Astrocyte of the hippocampus (primary cell): ENCODE results near the gene BIN1.

Source experiments
- DNase-seq: peaks from one replicate; pipeline ENCODE4 v3.0.0; 2011; ENCODE audit warnings: low read depth, low spot score

The BIN1 gene

DNA sequence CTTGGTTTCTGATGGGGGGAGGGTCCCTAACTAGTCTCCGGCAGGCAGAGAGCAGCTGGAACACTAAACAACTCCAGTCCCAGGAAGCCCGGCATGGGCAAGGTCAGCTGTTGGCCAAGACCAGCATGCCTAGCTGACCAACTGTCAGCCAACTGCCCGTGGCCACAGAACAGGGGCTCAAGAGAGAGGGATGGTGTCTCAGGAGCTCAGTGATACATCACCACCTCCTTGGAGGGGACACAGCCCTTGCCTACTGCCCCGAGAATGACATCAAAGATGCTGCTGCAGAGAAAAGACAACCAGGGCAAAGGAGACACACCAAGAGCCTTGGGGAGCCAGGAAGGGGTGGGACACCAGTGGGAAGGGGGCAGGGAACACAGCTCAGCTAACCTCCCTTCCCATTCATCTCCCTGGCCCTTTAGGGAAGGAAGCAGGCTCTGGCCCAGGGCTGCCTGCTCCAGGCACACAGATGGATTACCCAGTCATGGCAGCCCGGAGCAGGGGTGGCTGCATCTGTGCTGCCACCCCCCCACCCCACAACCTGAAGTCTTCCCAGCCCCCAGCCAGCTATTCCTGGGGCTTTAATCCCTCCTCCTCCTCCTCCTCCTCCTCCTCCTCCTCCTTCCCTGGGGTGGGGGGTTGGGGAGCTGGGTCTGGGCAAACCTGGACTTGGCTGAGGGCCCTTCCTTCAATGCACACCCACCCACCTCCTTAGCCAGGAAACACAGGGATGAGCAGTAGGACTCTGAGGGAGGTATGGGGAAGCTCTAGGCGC is 1.9 kb downstream of the BIN1 start:
- no peak for DNase-seq

DNA sequence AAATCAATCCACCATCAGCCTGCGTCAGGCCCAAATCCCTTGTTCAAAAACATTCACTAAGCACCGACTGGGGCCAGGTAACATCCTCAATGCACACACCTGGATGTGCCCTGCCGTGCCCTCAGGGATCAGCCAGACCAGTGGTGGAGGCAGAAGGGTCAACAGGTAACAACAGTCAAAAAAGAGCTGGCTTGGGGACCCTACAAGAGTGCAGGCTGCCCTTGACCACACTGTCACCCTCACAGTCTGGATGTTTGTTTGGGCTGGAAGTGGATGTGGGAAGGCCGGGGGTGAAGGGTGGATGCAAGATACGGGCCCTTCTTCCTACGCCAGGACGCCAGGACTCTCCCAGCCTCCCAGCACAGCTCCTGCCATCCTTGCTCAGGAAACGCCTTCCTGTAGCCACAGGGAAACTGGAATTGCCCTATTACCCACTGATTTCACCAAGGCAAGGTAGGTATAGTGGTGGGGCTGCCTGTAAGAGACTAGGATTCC is 2.7 kb downstream of the BIN1 start:
- DNase-seq = no peak

DNA sequence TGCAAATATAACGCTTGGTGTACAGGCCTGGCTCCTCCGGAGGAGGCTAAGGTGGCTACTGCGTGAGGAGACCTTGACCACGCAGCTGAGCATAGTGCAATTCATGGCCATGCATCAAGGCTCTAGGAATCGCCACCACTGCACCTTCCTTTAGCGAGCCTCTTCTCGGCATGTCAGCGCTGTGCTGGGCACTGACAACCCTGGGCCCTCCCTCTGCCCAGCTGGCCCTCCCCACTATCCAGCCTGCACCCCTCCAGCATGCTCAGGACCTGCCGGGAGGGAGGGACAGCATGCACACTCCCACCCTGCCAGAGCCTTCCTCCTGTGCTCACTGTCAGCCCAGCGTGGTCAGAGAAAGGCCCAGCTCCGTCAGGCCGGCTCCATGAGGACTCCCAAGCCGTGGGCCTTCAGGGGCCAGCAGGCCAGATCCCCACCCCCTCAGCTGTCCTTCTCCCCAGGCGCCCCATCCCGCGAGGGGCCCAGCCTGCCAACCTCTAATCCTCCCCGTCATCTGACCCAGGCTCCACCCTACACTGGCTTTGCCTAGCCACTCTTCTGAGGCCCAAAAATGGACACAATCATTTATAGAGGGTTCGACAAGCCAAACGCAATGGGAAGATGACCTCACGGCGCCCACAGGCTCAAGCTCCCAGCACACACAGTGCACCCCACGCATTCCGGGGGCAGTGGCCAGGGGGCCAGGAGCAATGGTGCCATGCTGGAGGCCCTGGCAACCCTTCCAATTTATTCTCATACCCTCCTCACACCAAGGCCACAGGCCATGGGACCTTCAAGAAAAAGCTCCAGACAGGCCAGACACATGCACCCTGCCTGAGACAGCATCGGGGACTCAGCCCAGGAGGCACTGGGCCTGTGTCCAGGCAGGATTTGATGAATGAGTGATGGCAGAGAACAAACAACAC is 3.5 kb downstream of the BIN1 start:
- DNase-seq = no peak

DNA sequence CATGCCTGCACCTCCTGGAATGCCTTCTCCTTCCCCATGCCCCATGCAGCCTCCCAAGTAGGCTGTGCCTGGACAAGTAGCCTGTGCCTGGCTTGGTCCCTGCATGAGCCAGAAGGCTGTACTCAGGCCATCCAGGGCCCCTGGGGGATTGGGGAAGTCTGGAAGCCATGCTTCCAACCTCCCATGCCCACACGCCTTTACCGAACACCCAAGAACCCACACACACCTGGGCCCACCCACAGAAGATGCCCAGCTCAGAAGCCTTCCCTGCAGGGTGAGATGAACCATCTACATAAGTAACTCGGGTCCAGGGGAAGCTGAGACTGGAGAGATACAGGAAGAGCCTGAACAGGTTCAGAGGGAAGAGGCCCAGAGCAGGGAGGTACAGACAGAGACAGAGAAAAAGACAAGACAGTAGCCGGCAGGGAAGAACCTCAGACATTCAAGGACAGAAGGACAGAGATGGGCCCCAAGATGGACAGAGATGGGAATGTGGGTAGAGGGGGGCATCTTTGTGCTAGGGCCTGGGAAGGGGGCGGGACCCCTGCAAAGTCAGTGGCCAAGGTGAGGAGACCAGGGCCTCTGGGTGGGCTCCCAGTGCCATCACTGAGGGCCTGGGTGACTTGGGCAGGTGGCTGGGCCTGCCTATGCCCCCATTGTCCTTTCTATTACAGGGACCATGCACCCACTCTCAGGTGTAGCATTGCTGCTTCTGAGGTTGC is 4.3 kb downstream of the BIN1 start:
- DNase-seq = no peak

DNA sequence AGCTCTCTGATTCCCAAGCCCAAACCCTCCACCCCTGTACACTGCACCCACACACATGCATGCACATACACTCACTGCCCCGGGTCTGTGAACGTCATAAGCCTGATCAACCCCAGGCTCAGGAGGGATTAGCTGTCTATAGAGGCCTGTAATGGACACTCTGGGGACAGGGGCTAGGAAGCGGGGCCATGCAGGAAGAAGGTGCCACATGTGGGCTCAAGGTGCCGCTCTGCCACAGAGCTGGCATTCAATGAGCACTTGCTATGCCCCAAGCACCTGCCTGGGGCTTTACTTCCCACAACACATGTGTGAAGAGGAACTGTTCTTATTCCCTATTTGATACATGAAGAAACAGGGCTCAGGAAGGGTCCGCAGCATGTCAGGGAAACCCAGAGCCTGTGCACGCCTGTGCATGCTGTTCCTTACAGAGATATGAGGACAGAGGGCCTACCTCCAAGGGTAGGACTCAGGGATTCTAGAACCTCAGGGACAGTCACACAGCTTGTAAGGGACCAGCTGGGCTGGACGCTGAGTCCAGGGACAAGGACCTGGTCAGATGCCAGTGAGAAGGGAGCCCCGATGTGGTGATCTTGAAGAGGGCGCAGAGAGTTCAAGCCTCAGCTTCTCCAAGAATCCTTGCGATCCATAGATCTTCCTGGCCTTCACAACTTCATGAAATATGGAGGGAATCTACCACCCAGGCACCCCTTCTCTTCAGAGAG is 5.0 kb downstream of the BIN1 start:
- DNase-seq = no peak

DNA sequence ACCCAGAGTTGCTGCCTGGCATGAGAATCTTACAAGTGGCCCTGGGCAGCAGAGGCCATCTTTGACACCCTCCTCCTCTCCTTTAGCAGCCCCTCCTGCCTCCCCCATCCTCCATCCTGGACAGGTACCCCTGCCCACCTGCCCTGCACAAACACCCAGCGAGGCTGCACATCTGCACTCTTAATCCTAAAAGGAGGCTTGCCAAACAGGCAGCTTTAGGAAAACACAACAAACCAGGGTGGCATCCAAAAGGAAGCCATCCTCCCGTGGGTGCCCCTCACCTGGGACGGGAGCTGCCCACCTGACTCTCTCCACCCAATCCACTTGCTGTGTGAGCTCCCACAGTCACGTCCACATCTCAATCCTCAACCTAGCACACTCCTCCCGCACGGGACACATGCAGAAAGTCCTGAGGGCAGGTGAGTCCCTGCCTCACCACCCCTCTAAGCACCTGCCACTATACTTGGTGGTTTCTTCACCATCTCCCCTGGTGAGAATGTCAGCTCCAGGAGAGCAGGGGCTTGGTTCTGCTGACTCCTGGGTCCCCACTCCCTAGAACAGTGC is 5.8 kb downstream of the BIN1 start:
- no peak for DNase-seq

DNA sequence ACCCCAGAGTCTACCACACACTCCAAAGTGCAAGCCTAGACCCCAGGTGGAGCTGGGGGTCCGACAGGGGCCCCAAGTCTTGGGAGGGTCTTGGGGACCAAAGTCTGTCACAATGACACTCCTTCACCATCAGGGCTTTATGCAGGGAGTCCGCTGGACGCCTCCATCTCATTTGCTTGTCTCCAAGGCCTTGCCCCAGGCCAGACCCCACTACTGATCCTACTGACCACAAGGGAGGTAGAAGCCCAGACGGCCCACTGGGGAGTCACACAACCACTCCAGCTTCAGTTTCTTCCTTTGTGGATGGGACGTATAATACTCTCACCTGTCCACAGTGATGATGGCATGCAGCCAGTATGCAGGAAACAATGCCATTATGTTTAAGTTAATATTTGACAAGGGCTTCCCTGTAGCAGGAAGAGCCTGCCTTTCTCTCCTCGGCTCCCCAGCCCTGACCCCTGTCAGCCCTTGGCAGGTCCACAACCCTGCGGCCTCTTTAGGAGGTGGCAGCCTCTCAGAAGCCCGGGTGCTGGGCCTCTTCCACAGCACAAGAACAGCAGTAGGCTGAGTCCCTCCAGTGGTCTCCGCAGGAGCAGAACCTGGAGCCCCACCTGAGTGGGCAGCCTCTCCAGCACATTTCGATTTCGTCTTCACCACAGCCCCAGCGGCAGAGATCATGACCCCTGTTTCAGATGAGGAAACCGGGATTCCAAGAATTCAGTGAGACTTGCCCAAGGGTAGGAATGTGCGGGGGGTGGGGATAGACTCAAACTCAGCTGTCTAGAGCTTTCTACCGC is 6.5 kb downstream of the BIN1 start:
- no peak for DNase-seq

DNA sequence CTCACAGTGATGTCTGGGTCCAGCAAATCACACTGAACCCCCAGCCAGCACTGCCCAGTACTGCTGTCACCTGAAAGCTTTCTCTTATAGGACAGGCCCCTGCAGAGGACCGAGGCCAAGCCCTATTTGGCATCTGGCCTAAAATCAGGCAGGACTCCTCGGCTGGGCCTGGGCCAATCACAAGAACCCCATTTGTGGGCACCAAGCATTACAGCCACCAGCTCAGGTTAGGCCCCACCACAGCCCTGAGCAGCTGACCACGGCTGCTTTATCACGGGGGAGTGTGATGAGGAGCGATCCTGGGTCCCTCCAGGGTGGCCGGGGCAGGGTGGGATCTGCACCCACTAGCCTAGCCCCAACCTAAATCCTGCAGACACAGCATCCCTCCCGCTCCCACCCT is 8.2 kb downstream of the BIN1 start:
- no peak for DNase-seq

DNA sequence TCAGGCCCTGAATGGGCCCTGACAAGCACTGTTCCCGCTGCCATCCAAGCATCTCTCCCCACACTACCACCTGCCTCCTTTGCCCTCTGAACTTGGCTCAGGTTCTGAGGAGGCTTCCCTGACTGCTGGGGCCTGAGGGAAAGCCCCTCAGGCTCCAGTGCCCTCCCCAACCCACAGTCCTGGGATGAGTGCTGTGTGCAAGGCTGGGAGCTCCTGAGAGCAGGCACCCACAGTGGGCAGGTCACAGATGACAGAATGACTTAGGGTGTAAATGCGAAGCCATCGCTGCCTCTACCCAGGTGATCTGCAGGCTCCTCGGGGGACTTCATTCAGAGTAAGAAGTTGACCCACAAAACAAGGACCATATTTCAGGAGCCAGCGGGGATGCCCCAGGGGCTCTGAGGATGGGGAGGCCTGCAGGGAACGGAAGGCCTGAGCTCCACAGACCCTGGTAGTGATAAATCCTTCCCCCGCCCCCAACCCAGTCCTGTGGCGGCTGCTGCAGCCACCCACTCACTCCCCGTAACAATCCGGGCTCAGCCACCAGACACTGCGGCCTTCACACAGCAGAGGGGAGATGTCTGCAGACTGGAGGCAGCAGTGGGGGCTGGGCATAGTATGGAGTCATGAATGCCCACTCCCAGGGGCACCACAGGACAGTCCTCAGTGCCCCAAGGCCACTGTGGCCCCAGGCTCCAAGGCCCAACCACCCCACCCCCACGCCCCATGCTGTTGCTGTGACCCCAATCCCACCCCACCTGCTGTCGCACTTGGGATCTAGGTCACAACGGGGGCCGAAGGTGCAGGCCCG is 8.9 kb downstream of the BIN1 start:
- DNase-seq = no peak

DNA sequence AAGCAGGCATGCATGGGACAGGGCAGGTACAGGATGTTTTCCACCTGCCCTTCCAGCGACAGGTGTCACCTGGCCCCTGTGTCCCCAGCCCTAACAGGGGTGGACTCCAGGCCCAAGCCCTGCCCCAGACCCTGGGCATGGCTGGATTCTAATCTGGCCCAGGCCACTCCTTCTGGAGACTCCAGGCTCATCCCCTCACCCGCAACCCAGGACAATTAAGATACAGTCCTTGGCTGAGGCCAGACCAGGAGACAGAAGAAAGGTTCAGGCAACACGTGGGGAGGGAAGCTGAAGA is 9.5 kb downstream of the BIN1 start:
- DNase-seq = no peak

DNA sequence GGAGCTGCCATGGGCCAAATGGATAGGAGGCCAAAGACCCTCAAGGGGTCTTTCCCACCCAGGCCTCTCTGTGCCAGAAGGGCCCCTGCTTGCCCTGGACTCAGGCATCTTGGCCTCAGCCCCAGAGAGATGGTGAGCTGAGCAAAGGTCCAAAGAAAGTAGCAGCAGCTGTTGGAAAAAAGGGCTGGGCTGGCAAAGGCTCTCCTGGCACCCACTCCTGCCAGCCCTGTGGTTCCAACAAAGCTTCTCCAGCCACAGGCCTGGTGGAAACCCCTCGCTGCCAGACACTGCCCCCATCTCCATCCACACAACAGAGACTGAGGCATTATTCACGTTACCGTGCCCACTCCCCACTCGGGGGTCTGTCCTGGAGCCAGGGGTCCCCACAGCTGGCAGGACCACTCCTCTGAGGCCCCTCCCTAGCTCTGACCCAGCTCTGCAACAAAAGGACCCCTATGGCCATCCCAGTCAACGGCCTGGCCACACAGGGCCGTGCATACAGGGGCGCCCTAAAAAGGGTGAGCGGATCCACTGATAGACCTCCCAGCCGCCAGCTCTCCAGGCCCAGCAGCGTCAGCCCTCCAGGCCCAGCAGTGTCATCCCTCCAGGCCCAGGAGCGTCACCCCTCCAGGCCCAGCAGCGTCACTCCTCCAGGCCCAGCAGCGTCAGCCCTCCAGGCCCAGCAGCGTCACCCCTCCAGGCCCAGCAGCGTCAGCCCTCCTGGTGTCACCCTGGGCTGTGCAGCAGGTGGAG is 10.1 kb downstream of the BIN1 start:
- DNase-seq = no peak

DNA sequence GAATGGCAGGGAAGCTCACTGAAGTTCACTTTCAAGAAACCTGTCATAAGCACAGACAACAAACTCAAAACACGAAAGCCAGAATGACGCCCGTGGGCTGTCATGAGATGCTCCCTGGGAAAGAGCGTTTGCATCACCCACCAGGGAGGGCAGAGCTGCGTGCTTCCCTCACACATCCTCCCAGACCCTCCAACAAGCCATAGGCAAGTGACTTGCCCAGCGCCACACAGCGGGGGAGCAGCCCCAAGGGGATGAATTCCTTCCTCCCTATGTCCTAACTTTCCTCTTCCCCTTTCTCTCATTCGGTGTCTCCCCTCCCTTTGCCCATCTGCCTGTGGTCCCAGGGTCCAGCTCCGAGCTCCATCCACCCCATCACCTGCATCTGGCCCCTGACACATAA is 10.7 kb downstream of the BIN1 start:
- no peak for DNase-seq

DNA sequence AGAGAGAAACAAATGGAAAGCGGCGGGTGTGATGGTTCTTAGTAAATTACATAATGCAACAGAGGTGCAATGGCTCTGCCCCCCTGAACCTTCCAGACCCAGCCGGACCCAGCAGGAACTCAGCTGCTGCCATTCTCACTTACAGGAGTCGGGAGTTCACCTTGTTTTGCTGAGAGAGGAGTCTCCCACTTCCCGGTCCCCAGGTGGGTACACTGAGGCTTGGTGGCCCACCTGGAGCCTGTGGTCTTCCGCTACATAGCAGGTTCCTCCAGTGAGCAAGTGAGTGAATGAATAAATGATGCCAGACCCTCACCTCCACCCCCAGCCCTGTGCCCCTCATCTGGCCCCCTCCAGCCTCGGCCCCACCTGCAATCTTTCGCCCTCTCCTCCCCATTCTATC is 11.2 kb downstream of the BIN1 start:
- DNase-seq = no peak

DNA sequence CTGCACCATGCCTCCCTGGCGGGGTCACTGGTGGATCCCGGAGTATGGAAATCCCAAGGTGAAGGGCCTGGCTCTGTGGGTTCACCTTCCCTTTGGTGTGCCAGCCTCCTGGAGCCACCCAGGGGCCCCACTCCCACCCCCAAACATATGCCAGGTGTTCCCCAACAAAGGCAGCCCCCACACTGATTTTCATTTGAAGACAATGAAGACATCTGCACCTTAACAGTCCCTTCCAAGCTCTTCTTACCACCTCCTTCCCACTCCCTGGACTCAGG is 11.7 kb downstream of the BIN1 start:
- no peak for DNase-seq

DNA sequence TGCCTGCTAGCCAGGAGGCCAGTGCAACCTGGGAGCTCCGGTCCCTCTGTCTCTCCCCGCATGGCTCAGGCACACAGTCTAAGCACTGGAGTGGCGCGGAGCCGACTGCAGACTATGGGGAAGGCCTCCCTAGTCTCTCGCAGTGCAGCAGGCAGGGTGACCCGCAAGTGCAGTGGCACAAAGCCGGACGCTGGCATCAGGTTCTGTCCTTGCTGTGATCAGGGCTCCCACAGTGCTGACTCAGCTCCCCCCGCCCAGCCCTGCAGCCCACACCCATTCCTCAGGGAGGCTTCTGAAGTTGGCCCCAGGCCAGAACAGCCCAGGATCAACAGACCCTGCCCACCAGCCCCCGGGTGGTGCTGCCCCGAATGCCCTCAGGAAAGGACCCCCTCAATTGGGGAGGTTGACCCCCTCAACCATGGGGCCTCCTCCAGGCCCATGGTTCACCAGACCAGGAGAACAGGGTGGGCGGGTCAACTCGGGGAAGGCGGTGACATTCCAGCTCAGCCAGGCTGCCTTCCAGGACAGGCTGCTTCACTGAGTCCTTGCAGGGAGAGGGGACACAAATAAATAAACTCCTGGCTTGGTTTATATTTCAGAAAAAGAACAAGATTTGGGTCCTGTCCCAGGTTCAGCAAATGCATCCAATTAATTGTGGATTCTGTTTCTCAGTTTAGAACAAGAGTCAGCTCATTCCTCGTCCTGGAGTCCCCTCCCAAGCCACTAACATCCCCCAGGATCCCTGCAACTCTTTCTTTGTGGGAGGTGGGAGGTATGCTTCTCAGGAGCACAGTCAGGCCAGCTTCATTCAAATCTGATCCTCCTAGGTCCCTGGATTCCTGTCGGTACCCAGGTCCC is 12.2 kb downstream of the BIN1 start:
- peak; percentile 83 for DNase-seq

DNA sequence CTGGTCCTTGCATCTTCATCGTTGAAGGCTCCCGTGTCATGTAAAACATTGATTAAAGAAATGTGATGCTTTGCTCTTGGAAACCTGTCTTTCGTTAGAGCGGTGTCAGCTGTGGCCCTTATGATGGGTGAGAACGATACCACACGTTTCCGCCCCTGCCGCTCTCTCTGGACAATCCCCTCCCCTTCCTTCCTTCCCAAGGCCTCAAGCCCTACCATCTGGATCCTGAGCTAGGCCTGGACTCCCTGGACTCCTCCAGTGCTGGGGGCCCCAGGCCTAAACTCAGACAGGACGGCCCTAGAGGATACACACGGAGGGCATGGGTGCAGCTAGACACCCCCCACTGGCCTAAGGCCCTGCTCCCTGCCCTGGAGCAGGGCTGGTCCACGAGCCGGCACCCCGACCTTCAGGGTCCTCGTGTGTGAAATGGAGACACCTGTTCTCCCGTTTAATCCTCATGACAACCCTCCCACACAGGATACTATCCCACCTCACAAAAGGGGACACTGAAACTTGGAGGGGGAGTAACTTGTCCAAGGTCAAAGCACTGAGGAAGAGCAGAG is 13.2 kb downstream of the BIN1 start:
- DNase-seq = no peak

DNA sequence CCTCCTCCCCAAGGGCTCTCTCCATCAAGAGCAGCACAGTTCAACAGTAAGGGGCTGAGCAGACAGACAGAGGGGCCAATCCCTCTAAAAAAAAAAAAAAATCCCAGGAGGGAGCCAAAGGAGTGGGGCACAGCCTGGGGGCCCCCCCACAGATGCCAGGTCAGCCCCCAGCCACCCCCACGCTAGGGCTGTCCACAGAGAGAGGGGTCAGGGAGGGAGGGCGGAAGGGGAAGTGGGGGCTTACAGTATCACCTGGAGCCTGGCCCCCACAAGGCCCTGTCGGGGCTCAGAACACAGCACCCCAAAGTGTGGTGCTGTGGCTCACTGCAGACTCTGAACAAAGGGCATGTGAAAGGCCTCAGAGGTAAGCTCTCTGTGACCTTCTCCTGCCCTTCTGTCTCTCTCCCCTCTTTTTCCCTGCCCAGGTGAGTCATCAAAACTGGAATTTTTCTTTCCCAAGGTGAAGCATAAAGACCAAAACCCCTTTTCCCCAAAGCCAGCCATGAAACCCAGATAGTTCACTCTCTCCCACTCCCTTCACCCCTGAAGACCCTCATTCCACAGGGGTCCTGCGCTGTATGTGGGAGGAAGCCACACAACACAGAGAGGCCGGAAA is 13.9 kb downstream of the BIN1 start:
- no peak for DNase-seq
